Measurements from ENCODE around the gene NATD1.
"Not testable (repeated sequence)": the region's sequence is repeated elsewhere in the genome, so short reads cannot be mapped to it uniquely, and the experiment has no call there.

The NATD1 gene

DNA sequence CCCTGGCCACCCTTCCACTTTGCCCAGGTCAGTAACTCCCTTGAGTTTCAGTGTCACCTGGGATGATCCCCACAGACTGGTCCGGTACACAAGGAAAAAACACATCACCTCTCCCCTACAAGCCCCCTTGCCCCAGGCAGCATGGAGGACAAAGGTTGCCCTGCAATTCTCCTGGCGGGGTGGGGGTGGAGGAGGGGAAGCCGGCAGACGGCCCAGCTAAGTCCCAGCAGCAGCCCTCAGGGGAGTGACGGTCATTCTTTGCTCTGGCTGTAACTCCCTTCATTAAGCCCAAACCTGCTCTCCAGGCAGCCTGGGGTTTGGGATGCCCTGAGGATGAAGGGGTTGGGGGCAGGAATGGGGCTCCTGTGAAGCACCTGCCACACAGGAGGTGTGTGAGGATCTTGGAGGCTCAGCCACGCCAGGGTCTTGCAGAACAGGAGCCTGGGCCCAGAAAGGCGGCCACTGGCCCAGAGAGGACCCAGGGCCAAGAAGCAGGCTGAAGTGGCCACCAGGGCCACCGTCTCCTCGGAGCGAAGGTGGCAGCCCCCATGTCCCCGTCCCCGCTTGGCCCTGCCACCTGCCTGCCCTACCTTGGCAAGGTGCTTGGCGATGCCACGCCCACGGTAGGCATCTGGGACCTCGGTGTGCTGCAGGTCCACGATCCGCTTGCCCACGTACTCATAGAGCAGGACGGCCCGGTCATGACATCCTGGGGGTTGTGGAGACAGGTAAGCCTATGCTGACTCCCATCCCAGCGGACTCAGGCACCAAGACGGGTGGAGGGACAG is 9.5 kb downstream of the NATD1 start:
- DNase-seq: no peak

DNA sequence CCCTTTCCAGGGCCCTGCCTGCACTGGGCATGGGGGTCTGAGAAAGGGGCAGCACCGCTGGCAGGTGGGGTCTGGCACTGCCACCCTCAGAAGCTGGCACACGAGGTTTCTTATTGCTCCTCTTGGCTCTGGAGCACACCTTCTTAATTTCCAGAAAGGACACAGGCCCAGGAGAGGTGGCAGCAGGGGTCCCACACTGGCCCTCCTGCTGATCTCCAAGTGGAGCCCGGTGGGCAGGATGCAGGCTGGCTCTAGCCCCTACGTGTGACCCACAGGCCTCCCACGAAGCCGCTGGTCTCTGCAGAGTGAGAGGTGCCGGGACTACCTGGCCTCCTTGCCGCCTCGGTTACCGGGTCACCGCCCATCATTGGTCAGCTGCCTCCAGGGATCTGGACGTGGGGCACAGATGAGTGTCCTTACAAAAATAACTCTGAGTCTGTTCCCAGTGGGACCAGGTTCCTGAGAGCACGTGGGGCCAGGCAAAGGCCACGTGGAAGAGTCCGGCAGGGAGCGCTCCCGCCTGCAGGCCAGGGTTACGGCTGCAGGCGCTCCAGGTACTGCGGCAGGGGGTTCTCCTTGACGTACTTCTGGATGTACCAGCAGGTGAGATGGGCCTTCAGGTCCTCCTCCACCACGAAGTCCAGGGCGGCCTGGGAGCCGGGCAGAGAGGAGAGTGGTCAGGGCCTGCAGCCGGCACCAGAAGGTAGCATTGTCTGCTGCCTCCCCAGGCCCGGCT is 10.3 kb downstream of the NATD1 start:
- no peak for DNase-seq

DNA sequence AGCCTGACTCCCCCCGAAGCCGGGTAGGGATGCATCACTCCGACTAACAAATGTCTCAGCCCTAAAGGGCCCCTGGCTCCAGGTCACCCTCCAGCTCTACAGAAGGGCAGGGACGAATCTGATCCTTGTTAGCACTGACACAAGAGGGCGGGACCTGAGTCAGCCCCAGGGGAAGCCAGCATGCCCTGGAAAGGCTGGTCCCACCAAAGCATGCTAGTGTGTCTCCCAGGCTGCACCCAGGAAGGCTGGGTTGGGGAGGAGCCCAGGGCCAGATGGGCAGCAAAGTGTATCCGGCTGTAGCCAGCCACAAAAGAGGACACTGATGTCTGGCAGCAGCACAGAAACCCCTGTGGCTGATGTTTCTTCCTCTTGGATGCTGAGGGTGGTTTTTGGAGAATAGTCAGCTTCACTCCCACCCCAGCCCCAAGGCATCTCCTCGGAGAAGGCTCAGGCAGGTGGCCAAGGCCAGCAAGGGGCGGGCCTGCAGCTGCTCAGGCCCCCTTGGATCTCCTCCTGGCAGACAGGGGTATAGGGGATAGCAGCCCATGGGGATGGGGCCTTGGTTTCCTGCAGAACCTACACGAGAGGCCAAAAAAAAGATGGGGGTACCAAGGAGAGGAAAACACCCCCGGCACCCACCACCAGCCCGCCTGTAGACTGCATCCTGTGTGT is 11.0 kb downstream of the NATD1 start:
- DNase-seq: no peak

DNA sequence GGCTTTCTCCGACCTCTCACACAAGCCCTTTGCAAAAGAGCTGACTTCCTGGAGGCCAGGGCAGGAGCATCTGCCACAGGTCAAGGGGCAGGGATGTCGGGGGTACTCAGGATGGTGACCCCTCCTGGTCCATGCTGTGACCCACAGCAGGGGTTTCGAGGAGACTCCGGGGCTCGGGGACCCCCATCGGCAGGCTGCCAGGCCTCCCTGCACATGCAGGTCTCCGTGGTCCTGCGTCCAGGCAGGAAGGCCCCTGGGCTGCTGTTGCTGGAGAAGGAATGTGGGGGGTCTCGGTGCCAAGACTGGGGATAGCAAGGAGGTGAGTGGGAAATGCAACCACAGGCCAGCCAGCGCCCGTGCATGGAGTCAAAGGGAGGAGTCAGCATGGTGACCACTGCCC is 11.6 kb downstream of the NATD1 start:
- DNase-seq: no peak

DNA sequence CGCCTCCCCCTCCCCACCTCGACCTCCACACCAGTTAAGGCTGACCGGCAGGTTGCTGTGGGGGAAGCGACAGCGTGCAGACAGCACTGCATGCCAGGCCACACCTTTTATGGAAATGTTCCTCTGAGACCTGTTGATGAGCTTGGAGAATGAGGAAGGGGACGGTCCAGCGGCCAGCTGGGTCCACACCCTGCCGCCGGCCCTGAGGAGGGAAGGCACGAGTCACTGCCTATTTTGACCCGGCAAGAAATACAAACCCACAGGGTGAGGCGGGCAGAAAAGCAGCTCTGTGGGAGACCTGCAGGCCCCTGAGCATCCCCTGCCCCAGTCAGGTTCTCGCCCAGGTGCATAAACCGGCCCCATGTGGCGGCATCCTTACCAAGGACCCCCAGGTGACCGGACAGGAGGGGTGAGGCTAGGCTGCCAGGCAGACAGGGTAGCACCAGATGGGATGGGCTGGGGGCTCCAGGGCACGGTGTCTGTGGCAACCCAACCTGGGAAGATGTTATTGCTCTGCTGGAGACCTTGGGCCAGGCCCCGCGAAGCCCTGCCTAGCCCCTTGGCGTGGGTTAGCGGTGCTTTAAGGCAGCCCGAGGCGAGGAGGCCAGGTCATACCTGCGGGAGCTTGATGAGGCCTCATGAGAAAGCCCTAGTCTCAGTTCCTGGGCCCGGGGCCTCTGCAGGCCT is 12.7 kb downstream of the NATD1 start:
- no peak for DNase-seq

DNA sequence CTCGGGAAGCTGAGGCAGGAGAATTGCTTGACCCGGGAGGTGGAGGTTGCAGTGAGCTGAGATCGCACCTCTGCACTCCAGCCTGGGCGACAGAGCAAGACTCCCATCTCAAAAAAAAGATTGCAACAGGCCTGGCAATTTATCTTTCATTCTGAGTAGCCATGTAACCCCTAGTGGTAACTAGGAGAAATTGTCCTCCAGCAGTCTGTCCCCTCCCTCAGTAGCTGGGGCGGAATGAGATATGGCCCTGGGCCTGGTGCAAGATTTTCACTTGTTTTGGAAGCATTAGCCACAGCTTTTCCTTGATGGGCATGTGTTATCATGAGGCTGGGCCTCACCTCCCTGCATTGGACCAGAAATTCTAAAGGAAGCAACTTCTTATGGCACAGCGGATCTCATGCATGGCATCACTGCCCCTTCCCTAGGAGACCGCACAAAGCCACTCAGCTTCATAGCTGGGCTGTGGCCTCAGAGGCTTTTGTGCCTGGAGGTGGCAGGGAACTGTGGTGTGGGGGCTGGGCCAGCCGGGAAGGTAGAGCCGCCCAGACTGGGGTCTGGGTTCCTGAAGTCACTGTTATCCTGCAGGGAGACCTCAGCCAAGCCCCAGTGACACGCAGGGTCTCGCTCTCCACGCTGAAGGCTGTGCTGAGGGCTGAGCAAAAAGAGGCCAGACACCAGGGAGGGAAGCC is 13.4 kb downstream of the NATD1 start:
- DNase-seq: no peak

GRCh38 chr17:21235921-21236320 is 17.3 kb downstream of the NATD1 start:
- DNase-seq: no peak

DNA sequence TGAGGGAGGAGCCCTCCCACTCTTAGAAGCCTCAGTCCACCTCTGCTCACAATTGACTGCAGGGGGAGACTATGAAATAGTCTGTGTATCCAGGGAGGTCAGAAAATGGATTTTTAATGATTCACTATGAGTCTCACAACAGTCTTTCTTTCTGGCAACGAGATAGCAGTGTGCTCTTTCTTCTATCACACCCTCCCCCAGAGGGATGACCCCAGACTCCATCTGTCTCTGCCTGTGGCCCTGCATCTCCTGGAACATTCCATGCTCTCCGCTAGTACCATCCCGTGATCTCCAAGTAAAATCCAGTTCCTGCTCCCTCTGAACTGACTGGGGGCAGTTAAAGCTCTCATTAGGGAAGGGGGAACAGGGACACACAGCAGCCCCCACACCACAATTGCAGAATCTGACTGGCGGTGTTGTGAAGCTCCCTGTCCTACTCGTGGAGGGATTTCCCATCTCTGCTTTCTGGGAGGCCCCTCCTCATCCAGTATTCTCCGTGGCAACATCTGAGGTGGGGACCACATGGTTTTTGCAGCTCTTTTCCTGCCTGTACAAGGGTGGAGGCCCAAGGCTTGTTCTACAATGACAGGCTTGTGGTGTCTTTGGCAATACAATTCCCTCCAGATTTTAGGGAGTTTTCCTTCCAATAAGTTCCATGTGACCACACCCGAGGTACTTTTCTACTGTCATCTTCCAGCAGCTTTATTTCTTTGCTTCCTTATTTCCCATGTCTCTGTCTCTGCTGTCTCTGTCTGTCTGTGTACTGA is 19.4 kb downstream of the NATD1 start:
- no peak for DNase-seq

- DNase-seq: no peak
Observed at GRCh38 chr17:21232033-21232749, 21.0 kb downstream of the NATD1 start.

- no peak for DNase-seq
Observed at GRCh38 chr17:21231533-21231932, 21.7 kb downstream of the NATD1 start.

GRCh38 chr17:21228845-21229244 is 24.4 kb downstream of the NATD1 start:
- no peak for DNase-seq

DNA sequence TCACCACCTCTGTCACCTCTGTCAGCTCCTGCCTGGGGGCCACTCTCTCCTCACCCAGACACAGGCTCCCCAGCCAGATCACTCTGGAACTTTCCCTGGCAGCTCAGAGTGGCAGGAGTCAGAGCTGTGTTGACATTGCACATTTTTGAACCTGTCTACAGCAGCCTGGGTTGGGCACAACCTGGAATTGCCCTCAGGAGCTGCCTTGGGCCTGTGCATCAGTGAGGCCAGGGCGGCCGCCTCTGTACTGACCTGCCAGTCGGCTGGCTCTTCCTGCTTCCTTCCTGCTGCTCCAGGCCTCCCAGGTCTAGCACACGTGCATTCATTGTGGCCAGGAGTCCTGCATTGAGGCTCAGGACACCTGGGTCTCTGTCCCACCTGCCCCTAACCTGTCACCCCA is 25.1 kb downstream of the NATD1 start:
- DNase-seq: no peak

GRCh38 chr17:21227277-21227676 is 25.9 kb downstream of the NATD1 start:
- not testable (repeated sequence) for DNase-seq

GRCh38 chr17:21223086-21223485 is 30.1 kb downstream of the NATD1 start:
- no peak for DNase-seq

DNA sequence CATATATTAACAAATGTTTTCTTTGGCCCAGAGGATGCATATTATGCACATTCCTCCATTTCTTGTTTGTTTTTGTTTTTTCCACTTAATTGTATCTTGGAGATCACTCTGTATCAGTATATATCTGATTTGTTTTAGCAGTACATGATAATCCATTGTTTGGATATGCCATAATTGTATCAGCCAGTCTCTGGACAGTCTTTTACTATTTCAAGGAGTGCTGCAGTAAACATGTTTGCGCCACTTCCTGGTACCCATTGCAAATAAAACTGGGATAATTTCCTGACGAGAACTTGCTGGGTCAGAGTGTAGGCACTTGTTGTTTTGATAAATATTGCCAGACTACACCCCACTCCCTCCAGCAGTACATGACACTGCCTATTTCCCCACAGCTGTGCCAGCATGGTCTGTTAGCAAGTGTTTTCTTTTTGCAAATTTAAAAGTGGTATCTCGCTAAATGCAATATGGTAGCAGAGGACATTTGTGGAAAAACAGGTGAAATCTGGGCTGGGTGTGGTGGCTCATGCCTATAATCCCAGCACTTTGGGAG is 34.3 kb downstream of the NATD1 start:
- DNase-seq: no peak

DNA sequence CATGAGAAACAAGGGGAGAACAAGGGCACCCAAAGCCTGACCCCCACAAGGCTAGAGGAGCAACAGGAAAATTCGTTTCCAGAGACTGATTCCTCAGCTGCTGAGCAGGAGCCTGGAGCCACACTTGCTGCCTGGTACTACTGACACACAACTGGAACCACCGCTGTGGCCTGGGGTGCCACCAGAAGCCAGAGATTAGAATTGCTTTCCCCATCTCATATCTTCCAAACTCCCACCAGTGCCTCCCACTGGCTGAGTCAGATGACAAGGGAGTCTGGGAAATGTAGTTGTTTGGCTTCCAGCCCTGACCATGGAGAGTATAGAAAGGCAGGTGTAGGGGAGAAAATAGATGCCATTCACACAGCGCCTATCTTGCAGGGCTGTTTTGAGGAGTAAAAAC is 35.1 kb downstream of the NATD1 start:
- DNase-seq: no peak

- no peak for DNase-seq
Observed at GRCh38 chr17:21217346-21217745, 35.9 kb downstream of the NATD1 start.

- no peak for DNase-seq
Observed at GRCh38 chr17:21215935-21216334, 37.3 kb downstream of the NATD1 start.

DNA sequence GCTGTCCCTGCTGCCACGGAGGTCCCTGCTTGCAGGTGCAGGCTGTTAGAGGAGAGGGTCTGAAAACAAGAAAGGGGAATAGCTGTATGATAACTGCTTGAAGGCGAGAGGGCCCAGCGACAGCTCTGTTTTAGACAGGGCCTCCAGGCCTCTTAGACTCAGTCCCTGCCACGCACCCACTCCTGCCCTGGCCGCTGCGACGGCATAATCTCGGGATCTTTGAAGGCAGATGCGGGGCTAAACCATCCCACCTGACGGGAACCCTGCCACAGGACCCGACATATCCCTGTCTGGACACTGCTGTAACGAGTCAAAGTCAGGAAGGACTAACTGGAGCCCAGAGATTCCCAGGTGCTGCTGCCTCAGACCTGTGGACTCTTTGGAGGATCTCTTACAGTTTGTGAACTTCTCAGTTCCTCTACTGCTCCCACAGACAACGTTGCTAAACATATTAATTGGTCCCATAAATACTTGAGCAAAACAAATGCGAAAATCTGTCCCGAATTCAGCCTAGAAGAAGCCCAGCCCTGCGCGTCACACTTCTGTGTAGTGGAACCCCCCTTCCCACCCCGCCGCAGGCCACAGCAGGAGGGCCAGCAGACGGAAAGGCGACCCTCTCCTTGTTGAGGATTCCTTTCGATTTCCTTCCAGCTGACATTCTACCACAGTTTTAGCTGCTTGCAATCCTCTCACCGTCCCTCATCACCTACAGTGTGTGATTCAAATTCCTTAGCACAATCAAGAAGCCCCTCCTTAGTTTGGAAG is 38.3 kb downstream of the NATD1 start:
- DNase-seq: no peak

Data from NCI-H446 treated with DMSO at 0.1 percent for 48 hours (cell line).